Endodermal cell (in vitro differentiated cells): Measurements from ENCODE around the gene SOX1. TPM values are rescaled to one million over a fixed set of nuclear protein-coding genes. Genes with fewer than 3 reads are reported as not detected.

ENCODE experiments used
- DNase-seq: peaks from one replicate; pipeline ENCODE4 v3.0.0-alpha.2; 2017
- H3K27ac ChIP-seq: 2 replicates; pipeline ENCODE4 v1.5.1; 2013; ENCODE audit warnings: mild to moderate bottlenecking, low read depth, low read length, moderate library complexity
- H3K27me3 ChIP-seq: 2 replicates; pipeline ENCODE4 v1.6.1; 2013; ENCODE audit warnings: mild to moderate bottlenecking, low read length, moderate library complexity; ENCODE audit not compliant: insufficient read depth, control insufficient read depth, poor library complexity, severe bottlenecking
- H3K36me3 ChIP-seq: 2 replicates; pipeline ENCODE4 v1.7.0; 2013; ENCODE audit warnings: mild to moderate bottlenecking, low read length, moderate library complexity; ENCODE audit not compliant: control insufficient read depth, insufficient read depth
- H3K4me1 ChIP-seq: one replicate; pipeline ENCODE4 v1.7.0; 2013; ENCODE audit warnings: low read length; ENCODE audit not compliant: control insufficient read depth, insufficient read depth
- H3K4me3 ChIP-seq: 2 replicates; pipeline ENCODE4 v1.5.1; 2013; ENCODE audit warnings: mild to moderate bottlenecking, low read length, moderate library complexity
- H3K9ac ChIP-seq: 2 replicates; pipeline ENCODE4 v1.6.1; 2013; ENCODE audit warnings: mild to moderate bottlenecking, low read length, moderate library complexity; ENCODE audit not compliant: poor library complexity, severe bottlenecking; ENCODE audit errors: extremely low read depth
- H3K9me3 ChIP-seq: 2 replicates; pipeline ENCODE4 v1.6.1; 2013; ENCODE audit warnings: mild to moderate bottlenecking, low read length, moderate library complexity; ENCODE audit not compliant: control insufficient read depth
- H3K27ac Mint-ChIP-seq: 2 replicates; pipeline ENCODE4 v1.8.0; 2020; ENCODE audit warnings: mixed read lengths
- H3K27me3 Mint-ChIP-seq: 2 replicates; pipeline ENCODE4 v1.8.0; 2021; ENCODE audit warnings: mild to moderate bottlenecking, mixed read lengths; ENCODE audit not compliant: insufficient read depth
- H3K36me3 Mint-ChIP-seq: 2 replicates; pipeline ENCODE4 v1.8.0; 2020; ENCODE audit warnings: low read depth, mixed read lengths
- H3K4me1 Mint-ChIP-seq: 2 replicates; pipeline ENCODE4 v1.8.0; 2020; ENCODE audit warnings: mixed read lengths
- H3K4me3 Mint-ChIP-seq: 2 replicates; pipeline ENCODE4 v1.8.0; 2020; ENCODE audit warnings: mild to moderate bottlenecking, moderate library complexity, mixed read lengths
- H3K9me3 Mint-ChIP-seq: 2 replicates; pipeline ENCODE4 v1.8.0; 2020; ENCODE audit warnings: mild to moderate bottlenecking, mixed read lengths
- CTCF ChIP-seq: fragments of 200-600 bp; sonication (generic); conservative IDR thresholded peaks from 2 replicates; pipeline ENCODE4 v1.5.0; 2021; ENCODE audit warnings: antibody characterized with exemption, mild to moderate bottlenecking
- WGBS, 2 experiments: methylation state at CpG; one replicate each; pipeline versions ENCODE4 v1.1.5 to v1.1.7; 2013; ENCODE audit warnings: missing lambda C conversion rate in 2 of 2, mixed read lengths in 1 of 2; ENCODE audit not compliant: insufficient coverage in 1 of 2, insufficient read length in 1 of 2; 5-methylcytosine and 5-hydroxymethylcytosine counted together
- total RNA-seq, 2 donors: library from RNA; stranded (reverse); fragmentation: NEBNext Ultra II Directional in 1 of 2; extraction: Animal tissue kit (Norgen Biotek cat#: 25700) in 1 of 2; gene quantifications; 2 replicates in 1 of 2; 3 replicates in 1 of 2; pipeline ENCODE4 v1.2.1, GENCODE V29; 2021

The SOX1 gene
- total RNA-seq, 2 donors from 2014 or later = not detected

GRCh38 chr13:112054616-112055015 lies 12.3 kb upstream of the SOX1 start:
- Histone ChIP-seq H3K4me1 (no peaks in the 10 kb centered on the region), H3K9ac (no peak overlapping the region), H3K27ac (no peak overlapping the region), H3K36me3 (no peaks in the 10 kb centered on the region), H3K9me3 (no peaks in the 10 kb centered on the region), H3K4me3 (no peak overlapping the region), H3K27me3 (peaks cover 100% of the 10 kb centered on the region)
- no peak for TF ChIP-seq CTCF
- Mint-ChIP-seq H3K36me3 (no peaks in the 10 kb centered on the region), H3K4me3 (no peak overlapping the region), H3K9me3 (no peaks in the 10 kb centered on the region), H3K27me3 (peaks cover 100% of the 10 kb centered on the region), H3K4me1 (peaks cover 11% of the 10 kb centered on the region), H3K27ac (no peak overlapping the region)
- no peak for DNase-seq
- WGBS, 2 experiments = 4% methylated on average over 9 to 10 of the region's 10 CpGs

DNA sequence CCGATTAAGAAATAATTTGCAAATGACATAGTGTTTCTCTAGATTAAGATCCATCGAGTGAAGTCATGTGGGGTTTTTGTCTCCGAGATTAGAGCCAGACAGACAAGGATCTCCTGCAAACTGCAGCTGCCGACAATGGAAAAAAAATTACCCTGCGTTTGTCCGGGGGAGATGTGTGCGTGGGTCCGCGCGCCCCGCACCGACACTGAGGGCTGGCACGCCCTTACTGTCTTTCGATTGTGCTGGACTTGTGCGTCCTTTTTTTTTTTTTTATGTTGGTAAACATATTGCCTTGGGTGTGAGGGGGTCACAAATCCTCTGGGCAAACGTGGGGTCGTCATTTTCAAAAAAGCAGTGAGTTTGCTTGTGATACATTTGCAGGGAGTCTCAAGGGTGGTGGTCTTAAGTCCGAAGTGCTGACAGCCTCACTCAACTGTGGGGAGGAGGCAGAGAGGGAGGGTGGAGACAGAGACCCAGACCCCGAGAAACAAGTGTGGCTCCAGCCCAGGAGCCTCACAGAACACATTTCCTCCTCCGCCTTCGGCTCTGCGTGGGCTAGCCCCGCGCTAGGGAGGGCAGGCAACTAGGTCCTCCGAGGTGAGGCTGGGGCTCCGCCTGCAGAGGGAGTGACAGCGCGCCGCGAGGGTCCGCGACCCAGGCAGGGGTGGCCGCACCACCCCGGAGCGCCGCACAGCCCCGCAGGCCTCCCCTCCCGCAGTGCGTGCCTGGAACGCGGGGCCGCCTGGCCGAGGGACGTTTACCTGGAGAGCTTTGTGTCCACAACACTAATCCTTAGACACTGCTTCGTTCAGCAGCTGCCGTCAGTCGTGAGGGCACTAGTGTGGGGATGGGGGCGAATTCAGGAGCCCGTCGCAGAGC lies 11.7 kb upstream of the SOX1 start:
- Mint-ChIP-seq H3K4me3 (peak overlapping the region; percentile 39), H3K27me3 (peaks cover 100% of the 10 kb centered on the region), H3K27ac (no peak overlapping the region), H3K9me3 (no peaks in the 10 kb centered on the region), H3K36me3 (no peaks in the 10 kb centered on the region), H3K4me1 (peaks cover 11% of the 10 kb centered on the region)
- peaks cover 100% of the 10 kb centered on the region for H3K27me3 ChIP-seq
- no peak overlapping the region for H3K9ac ChIP-seq
- no peak overlapping the region for H3K27ac ChIP-seq
- H3K9me3 ChIP-seq = no peaks in the 10 kb centered on the region
- 3 to 7% methylated on average over 8 to 50 of the region's 50 CpGs for WGBS, 2 experiments
- H3K4me1 ChIP-seq = no peaks in the 10 kb centered on the region
- H3K36me3 ChIP-seq = no peaks in the 10 kb centered on the region
- DNase-seq = peak; percentile 60
- TF ChIP-seq CTCF = no peak
- H3K4me3 ChIP-seq = no peak overlapping the region

DNA sequence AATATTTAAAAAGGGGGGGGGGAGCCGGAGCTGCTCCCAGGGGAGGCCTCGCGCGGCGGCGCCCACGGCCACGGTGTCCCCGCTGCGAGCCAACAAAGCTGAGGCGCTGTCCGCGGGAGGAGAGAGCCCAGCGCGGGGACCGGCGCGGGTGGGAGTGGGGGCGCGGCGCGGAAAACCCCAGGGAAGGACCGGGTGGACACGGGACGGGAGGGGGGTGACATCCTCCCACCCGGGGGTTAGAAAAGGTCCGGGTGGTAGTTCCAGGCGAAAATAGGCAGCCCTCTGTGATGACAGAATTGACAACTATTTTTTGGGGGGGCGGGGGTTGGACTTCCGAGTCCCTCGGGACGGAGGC lies 11.1 kb upstream of the SOX1 start:
- peak overlapping the region; percentile 39 for H3K4me3 Mint-ChIP-seq
- H3K4me3 ChIP-seq = no peak overlapping the region
- H3K27ac Mint-ChIP-seq = no peak overlapping the region
- H3K9me3 Mint-ChIP-seq = no peaks in the 10 kb centered on the region
- no peaks in the 10 kb centered on the region for H3K36me3 ChIP-seq
- TF ChIP-seq CTCF = no peak
- peaks cover 100% of the 10 kb centered on the region for H3K27me3 ChIP-seq
- H3K27me3 Mint-ChIP-seq = peaks cover 100% of the 10 kb centered on the region
- peaks cover 11% of the 10 kb centered on the region for H3K4me1 Mint-ChIP-seq
- WGBS, 2 experiments = 0 to 3% methylated on average over 1 to 32 of the region's 32 CpGs
- H3K4me1 ChIP-seq = no peaks in the 10 kb centered on the region
- H3K9me3 ChIP-seq = no peaks in the 10 kb centered on the region
- DNase-seq = no peak
- no peak overlapping the region for H3K27ac ChIP-seq
- H3K36me3 Mint-ChIP-seq = no peaks in the 10 kb centered on the region
- H3K9ac ChIP-seq = no peak overlapping the region
